GM10248 (cell line): Measurements from ENCODE around the gene BAG5.

ENCODE experiments used
- CTCF ChIA-PET: fragments of 300-600 bp; sonication (Branson Sonifier 250); formaldehyde crosslinking; extraction: SDS; loops from one replicate; lab custom pipeline; 2021; ENCODE audit warnings: antibody characterized with exemption; lab: Yijun Ruan, JAX
- POLR2A ChIA-PET: fragments of 350-650 bp; sonication (Branson Sonifier 250); formaldehyde crosslinking; extraction: SDS; loops from one replicate; lab custom pipeline; 2020; ENCODE audit warnings: antibody characterized with exemption; lab: Yijun Ruan, JAX
- DNase-seq: peaks from one replicate; pipeline ENCODE4 v3.0.0; 2012; ENCODE audit errors: extremely low spot score
- CTCF ChIP-seq: IDR thresholded peaks from 2 replicates; pipeline ENCODE4 v1.5.1; 2012; ENCODE audit warnings: mild to moderate bottlenecking, low read depth; ENCODE audit errors: extremely low read depth, missing control alignments, control extremely low read depth

Gene BAG5

GRCh38 chr14:103600503-103600902 is 38.0 kb upstream of the BAG5 start:
- TF ChIP-seq CTCF: no peak
- ChIA-PET CTCF (no interaction called here), POLR2A (interaction anchor here (0.5 kb wide), 1 partner anchor 280 kb away, joined by 4 read pairs; no protein-coding TSS in a partner anchor)
- no peak for DNase-seq

- no peak for DNase-seq
- POLR2A ChIA-PET: no interaction called here
- no peak for TF ChIP-seq CTCF
- CTCF ChIA-PET: no interaction called here
Observed at GRCh38 chr14:103597623-103598377, 35.3 kb upstream of the BAG5 start.

DNA sequence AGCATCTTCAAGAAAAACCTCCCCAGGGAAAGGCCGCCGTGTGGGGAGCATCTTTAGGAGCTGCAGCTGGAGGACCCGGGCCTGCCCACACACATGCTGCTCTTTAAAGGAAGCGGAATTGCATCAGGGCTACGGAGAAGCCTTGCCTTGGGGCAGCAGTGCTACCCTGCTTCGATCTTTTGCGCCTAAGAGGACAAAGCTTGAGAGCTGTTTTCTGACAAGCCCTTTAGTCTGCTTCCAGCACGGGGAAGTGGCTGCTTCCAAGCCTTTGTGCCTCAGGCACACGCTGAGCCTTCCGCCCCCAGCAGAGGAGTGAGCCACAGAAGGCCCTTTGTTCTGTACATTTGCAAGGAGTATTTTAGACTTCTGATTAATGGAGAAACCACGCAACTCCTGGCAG is 31.8 kb upstream of the BAG5 start:
- no peak for DNase-seq
- TF ChIP-seq CTCF: no peak
- ChIA-PET POLR2A (no interaction called here), CTCF (interaction anchor here (1.0 to 1.4 kb wide), 3 partner anchors 10 to 215 kb away, joined by 3 to 4 read pairs (median 3); no protein-coding TSS in a partner anchor)

DNA sequence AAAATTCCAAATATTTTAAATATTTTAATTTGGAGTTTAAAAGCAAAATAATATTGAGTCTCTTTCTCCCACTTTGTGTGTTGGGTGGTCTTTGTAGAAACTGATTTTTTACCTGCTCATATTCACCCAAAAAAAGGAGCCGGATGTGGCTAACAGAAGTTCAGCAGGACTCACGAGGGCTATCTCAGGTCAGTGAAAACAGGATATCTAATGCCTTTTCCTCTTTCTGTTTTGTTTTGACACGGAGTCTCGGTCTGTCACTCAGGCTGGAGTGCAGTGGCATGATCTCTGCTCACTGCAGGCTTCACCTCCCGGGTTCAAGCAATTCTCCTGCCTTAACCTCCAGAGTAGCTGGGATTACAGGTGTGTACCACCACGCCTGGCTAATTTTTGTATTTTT is 31.1 kb upstream of the BAG5 start:
- ChIA-PET CTCF (interaction anchor here (1.0 to 1.4 kb wide), 2 partner anchors 9 to 215 kb away, joined by 3 to 4 read pairs; no protein-coding TSS in a partner anchor), POLR2A (no interaction called here)
- DNase-seq: peak; percentile 78
- TF ChIP-seq CTCF: no peak

DNA sequence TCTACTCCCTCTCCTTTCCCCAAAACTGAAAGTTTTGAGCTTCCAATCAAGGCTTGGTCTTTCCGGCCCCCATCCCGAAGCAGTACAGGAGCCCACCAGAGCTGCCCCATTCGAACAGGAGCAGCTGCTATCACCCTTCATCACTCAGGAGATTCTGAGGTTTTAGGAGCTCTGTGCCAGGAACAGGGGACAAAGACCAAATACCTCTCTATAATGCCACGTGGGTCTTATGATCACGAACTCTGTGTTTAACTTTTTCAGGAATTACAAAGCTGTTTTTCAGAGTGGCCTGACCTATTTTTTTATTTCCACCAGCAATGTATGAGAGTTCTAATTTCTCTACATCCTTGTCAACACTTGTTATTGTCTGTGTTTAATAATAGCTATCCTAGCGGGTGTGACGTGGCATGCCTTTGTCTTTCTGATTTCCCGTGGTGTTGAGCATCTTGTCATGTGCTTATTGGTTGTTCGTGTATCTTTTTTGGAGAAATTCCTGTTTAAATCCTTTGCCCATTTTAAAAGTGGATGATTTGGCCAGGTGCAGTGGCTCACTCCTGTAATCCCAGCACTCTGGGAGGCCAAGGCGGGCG is 22.0 kb upstream of the BAG5 start:
- no peak for DNase-seq
- no peak for TF ChIP-seq CTCF
- CTCF ChIA-PET: interaction anchor here (0.5 to 1.4 kb wide), 4 partner anchors 10 to 32 kb away, joined by 3 to 5 read pairs (median 3); no protein-coding TSS in a partner anchor
- POLR2A ChIA-PET: no interaction called here

DNA sequence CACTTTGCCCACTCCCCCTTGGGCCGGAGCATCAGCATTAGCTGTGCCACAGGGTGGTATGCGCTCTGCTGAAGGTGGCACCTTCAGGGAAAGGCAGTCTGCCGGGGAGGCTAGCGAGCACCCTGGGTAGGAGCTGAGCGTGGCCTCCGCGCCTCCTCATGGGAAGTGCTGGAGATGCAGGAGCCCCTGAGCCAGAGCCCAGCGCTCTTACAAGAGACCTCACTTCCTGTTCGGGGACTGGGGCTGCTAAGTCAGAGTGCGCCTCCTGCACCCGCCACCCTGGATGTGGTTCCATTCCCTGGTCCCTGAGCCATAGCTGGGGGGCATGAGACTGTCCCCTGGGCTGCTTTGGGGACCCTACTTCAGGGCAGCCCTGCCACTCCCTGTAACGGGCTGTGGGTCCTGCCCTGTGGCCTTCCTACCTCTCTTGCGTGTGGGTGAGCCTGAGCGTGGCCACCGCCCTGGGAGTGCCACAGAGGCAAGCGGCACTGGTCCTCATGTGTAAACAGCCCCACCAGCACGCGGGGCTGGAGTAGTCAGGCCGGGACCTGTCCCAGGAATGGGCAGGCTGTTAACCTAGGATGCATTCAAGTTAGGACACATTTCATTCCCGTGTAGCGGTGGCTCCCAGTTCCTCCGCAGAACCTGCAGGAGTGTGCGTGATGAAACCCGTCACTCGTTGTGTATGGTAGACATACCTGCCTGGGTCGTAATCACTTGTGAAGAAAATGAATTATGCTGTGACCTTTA is 19.7 kb upstream of the BAG5 start:
- ChIA-PET POLR2A (no interaction called here), CTCF (no interaction called here)
- no peak for TF ChIP-seq CTCF
- no peak for DNase-seq
